Neural cell (in vitro differentiated cells): ENCODE results near the gene HINT2.
A peak's percentile ranks its signal among the peaks of the same experiment; 100 is the strongest.

ENCODE experiments used
- POLR2AphosphoS5 ChIP-seq: IDR thresholded peaks from 2 replicates; pipeline ENCODE4 v1.6.1; 2012
- TF ChIP-seq, protein P1 (sequence below): IDR thresholded peaks from 2 replicates; pipeline ENCODE4 v1.6.1; 2012; ENCODE audit warnings: borderline replicate concordance
- TF ChIP-seq, protein P2 (sequence below): fragments of 450-650 bp; IDR thresholded peaks from 2 replicates; pipeline ENCODE4 v1.5.1; 2014; ENCODE audit warnings: antibody characterized with exemption, mild to moderate bottlenecking, moderate library complexity; ENCODE audit not compliant: poor library complexity, severe bottlenecking

DNA sequence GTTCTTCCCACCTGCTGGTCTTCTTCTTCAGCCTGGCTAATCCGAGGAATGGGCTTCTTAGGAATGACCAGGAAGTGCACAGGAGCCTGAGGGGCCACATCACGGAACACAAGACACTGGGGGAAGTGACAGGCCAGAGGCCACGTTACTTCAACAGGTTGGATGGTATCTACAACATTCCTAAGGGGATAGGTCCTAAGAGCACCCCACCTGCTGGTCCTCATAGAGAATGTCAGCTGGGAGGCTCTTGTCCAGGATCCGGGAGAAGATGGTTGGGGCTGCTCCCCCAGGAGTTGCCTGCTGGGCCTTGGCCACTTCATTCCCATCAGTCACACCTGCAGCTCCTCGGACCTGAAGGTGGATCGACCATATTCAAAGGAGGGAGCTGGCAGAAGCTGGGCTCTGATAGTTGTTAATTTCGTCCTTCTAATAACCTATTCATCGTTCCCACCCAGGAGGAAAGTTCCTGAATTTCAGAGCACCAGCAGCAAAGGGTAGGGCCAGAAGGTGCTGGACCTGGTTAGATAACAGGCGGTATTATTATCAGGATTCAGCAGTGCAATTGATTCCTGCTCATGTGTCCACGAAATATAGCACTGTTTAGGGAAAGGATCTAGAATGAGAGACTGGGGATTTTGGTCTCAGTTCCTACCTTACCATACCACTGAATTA lies 1.3 kb downstream of the HINT2 start:
- TF ChIP-seq, protein P1, sequence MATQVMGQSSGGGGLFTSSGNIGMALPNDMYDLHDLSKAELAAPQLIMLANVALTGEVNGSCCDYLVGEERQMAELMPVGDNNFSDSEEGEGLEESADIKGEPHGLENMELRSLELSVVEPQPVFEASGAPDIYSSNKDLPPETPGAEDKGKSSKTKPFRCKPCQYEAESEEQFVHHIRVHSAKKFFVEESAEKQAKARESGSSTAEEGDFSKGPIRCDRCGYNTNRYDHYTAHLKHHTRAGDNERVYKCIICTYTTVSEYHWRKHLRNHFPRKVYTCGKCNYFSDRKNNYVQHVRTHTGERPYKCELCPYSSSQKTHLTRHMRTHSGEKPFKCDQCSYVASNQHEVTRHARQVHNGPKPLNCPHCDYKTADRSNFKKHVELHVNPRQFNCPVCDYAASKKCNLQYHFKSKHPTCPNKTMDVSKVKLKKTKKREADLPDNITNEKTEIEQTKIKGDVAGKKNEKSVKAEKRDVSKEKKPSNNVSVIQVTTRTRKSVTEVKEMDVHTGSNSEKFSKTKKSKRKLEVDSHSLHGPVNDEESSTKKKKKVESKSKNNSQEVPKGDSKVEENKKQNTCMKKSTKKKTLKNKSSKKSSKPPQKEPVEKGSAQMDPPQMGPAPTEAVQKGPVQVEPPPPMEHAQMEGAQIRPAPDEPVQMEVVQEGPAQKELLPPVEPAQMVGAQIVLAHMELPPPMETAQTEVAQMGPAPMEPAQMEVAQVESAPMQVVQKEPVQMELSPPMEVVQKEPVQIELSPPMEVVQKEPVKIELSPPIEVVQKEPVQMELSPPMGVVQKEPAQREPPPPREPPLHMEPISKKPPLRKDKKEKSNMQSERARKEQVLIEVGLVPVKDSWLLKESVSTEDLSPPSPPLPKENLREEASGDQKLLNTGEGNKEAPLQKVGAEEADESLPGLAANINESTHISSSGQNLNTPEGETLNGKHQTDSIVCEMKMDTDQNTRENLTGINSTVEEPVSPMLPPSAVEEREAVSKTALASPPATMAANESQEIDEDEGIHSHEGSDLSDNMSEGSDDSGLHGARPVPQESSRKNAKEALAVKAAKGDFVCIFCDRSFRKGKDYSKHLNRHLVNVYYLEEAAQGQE = no peak
- TF ChIP-seq, protein P2, sequence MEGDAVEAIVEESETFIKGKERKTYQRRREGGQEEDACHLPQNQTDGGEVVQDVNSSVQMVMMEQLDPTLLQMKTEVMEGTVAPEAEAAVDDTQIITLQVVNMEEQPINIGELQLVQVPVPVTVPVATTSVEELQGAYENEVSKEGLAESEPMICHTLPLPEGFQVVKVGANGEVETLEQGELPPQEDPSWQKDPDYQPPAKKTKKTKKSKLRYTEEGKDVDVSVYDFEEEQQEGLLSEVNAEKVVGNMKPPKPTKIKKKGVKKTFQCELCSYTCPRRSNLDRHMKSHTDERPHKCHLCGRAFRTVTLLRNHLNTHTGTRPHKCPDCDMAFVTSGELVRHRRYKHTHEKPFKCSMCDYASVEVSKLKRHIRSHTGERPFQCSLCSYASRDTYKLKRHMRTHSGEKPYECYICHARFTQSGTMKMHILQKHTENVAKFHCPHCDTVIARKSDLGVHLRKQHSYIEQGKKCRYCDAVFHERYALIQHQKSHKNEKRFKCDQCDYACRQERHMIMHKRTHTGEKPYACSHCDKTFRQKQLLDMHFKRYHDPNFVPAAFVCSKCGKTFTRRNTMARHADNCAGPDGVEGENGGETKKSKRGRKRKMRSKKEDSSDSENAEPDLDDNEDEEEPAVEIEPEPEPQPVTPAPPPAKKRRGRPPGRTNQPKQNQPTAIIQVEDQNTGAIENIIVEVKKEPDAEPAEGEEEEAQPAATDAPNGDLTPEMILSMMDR = peak; percentile 16
- no peak for TF ChIP-seq POLR2AphosphoS5
